PFSK-1 (cell line): Measurements from ENCODE around the gene ABCB8.

Experiments
- FOXP2 ChIP-seq: optimal IDR thresholded peaks from 2 replicates; pipeline ENCODE3; 2011; ENCODE audit warnings: borderline replicate concordance, control low read depth, inconsistent platforms; ENCODE audit not compliant: insufficient read depth; ENCODE audit errors: extremely low read length, extremely low read depth
- POLR2AphosphoS5 ChIP-seq: IDR thresholded peaks from 2 replicates; pipeline ENCODE4 v1.6.1; 2012; ENCODE audit warnings: low read depth, mild to moderate bottlenecking, control low read depth, low read length, moderate library complexity
- REST ChIP-seq, 2 experiments: IDR thresholded peaks; 2 replicates each; pipeline versions ENCODE4 v1.6.1 to v1.8.0; 2011 to 2012; ENCODE audit warnings: low read depth in 2 of 2, low read length in 2 of 2, control low read depth in 1 of 2, inconsistent platforms in 1 of 2, mild to moderate bottlenecking in 1 of 2, moderate library complexity in 1 of 2; ENCODE audit not compliant: insufficient read depth in 1 of 2
- SIN3A ChIP-seq: IDR thresholded peaks from 2 replicates; pipeline ENCODE4 v1.6.1; 2012; ENCODE audit warnings: mild to moderate bottlenecking, low read length, moderate library complexity, borderline replicate concordance; ENCODE audit not compliant: insufficient read depth
- TAF1 ChIP-seq: IDR thresholded peaks from 2 replicates; pipeline ENCODE4 v1.6.1; 2012; ENCODE audit warnings: low read length, control low read depth, borderline replicate concordance; ENCODE audit not compliant: insufficient read depth

The ABCB8 gene

DNA sequence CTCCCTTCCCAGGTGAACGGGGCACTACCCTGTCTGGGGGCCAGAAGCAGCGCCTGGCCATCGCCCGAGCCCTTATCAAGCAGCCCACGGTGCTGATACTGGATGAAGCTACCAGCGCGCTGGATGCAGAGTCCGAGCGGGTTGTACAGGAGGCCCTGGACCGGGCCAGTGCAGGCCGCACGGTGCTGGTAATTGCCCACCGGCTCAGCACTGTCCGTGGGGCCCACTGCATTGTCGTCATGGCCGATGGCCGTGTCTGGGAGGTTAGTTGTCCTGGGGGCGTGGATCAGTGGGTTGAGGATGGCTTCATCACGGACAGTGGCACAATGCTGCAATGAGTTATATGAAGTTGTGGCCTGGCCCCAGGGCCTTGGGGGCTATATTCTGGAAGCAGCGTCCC, 15.7 kb downstream of the ABCB8 start:
- no peak for TF ChIP-seq TAF1
- TF ChIP-seq POLR2AphosphoS5: no peak
- TF ChIP-seq SIN3A: no peak
- TF ChIP-seq FOXP2: no peak
- no peak for TF ChIP-seq REST (IDR thresholded peaks at IDR 0.05; ENCODE audit: insufficient read depth in 1 of 2, low read depth in 2 of 2, low read length in 2 of 2)

DNA sequence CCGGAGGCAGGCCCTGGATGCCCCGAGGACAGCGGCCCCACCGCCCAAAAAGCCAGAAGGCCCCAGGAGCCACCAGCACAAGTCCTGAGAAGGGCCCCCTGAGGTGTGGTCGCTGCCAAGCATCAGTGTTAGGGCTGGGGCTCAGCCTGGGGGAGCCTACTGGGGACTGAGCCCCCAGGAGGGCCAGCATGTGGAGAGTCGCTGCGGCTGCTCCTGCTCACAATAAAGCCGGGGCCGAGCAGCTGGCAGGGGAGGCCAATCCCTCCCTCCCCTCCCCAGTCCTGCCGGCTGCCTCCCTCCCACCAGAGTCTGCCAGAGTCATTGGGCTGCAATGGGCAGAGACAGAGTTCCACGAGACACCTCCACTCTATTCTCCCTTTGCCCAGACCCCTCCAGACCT, 17.0 kb downstream of the ABCB8 start:
- TF ChIP-seq TAF1 (no peak), FOXP2 (no peak), REST (IDR thresholded peaks at IDR 0.05; ENCODE audit: insufficient read depth in 1 of 2, low read depth in 2 of 2, low read length in 2 of 2) (no peak), SIN3A (no peak), POLR2AphosphoS5 (no peak)

DNA sequence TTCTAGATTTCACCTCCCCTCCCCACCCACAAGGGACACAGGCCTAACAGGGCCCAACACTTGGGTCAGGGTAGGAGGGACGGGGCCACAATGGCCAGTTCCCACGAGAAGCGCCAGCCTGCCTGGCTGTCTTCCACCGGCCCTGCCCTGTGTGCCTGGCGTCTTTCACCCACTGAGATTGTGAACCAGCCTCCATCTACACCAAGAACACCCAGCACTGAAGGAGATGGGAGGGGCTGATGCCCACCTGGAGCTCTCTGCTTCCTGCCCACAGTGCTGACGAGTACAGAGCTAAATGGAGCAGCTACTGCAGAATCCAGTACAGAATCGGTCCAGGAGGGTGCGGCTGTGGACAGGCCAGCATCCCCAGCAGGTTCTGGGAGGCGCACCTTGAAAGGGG, 17.7 kb downstream of the ABCB8 start:
- TF ChIP-seq REST (IDR thresholded peaks at IDR 0.05; ENCODE audit: insufficient read depth in 1 of 2, low read depth in 2 of 2, low read length in 2 of 2): no peak
- no peak for TF ChIP-seq POLR2AphosphoS5
- TF ChIP-seq TAF1: no peak
- no peak for TF ChIP-seq SIN3A
- no peak for TF ChIP-seq FOXP2

DNA sequence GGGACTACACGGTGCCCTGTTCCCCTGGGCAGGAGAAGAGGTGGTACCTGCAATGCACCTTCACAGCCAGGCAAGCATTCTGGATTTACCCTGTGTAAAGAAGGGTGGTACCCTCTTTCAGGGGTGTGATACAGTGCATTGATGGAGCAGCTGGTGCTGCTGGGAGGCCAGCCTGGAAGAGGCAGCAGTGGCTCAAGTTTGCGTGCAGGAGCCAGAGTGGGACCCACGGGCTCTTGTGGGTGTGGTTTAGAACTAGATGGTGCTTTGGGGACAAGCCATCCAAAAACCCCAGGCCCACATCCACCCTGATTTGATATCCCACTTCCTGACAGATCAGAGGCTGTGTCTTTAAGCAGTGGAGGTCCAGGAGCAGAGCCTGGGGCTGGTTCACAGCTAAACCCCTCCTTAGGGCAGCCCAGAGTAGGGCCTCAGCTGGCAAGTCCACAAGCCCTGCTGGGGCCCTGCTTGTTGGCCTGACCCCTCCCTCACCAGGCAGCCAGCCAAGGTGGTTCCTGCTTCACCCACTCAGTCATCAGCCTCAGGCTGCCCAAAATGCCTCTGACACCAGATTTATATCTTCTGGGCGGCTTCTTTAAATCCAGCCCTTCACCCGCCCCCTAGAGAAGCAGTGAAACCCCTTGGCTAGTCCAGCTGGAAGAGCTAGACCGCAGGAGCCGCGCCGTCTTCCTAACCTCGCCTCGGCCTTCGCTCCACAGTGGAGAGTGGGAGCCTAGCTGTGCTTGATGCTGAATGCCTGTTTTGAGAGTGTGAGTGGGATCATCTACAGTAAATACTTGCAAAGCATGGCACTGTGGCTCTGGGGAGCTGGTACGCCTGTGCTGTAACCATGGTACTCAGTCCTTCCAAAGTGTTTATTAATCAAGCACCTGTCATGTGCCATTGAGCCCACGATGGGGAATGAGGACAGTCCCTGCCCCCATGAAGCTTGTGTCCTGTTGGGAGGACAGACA, 18.6 kb downstream of the ABCB8 start:
- TF ChIP-seq REST (IDR thresholded peaks at IDR 0.05; ENCODE audit: insufficient read depth in 1 of 2, low read depth in 2 of 2, low read length in 2 of 2) (no peak), SIN3A (no peak), FOXP2 (no peak), TAF1 (no peak), POLR2AphosphoS5 (no peak)
